Islet of Langerhans (tissue), 1 donor: ENCODE measurements around the gene CYLD.

Source experiments
- FAIRE-seq: peaks from one replicate; lab custom pipeline; 2011; peaks lifted over from hg19 to GRCh38; lab: Jason Lieb, UNC

CYLD gene

DNA sequence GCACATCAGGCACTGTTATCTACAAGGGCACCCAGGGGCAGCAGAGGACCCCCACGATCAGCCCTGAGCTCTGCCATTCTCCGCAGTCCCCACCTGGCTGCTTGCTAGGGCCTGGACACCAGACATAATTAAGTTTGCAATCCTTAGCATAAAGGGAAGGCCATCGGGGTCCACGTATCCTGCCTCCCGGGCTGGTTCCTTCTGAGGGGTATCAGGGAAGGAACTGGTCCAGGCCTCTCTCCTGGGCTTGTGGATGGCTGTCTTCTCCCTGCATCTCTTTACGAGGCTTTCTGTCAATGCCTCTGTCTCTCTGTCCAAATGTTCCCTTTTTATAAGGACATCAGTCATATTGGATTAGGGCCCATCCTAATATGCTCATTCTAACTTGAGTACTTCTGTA, 77.8 kb downstream of the CYLD start:
- no peak for FAIRE-seq

DNA sequence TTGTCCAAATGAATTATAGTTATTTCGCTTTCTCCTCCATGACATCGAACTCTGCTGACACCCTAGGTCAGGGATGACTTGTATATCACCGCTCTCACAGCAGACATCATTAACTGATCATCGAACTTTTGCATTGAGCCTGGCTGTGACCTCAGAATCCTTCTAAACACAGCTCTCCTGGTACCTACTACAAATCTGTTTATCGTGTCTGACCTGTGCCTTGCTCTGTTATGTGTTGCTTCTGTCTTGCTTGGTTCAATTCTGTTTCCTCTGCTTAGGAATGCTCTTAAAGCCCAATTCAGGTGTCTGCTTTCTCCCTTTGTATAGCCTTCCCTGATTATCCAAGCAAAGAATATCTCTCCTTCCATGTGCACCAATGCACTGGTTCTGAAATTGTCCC, 78.3 kb downstream of the CYLD start:
- FAIRE-seq, result no peak

DNA sequence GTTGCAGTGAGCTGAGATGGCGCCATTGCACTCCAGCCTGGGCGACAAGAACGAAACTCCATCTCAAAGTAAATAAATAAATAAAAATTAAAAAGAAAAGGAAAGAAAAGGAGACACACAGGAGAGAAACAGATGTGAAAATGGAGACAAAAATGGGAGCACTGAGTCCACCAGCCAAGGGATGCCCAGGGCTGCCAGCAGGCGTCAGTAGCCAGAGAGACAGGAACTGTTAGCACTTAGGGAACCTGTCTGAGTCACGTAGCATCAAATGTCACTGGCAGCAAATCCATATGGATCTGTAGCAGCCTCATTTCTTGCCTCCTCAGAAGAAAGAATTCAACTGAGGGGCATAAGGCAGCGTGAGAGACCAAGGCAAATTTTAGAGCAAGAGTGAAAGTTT, 79.7 kb downstream of the CYLD start:
- FAIRE-seq, result no peak

DNA sequence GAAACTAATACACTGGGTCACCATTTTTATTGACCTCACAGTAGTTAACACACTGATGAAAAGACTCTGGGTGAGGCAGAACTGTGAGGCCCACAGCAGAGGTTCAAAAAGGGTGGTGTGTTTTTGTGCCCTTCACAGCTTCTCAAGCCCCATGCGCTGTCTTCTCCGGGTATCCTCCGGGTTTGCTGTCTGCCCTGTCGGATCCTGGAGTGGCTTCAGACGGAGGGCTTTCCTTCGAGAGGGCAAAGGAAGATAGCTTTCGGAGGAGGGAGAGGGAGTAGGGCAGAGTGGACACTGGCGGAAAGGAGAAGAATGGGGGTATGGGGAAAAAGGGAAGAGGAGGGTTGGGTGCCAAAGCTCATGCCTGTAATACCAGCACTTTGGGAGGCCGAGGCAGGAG, 80.8 kb downstream of the CYLD start:
- no peak for FAIRE-seq

DNA sequence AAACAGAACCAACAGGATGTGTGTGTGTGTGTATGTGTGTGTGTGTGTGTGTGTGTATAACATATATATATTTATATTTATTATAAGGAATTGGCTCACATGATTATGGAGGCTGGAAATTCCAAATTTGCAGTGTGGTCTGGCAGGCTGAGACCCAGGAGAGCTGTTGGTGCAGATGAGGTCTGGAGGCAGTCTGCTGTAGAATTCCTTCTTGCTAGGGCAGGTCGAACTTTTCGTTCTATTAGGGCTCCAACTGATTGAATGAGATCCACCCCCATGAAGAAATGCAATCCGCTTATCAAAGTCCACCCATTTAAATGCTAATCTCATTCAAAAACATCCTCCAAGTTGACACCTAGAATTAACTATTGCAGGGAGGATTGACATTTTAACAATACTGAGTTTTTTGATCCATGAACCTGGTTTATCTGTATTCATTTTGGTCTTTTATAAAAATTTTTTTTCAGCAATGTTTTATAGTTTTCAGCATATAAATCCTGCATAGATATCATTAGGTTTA, 85.0 kb downstream of the CYLD start:
- no peak for FAIRE-seq

DNA sequence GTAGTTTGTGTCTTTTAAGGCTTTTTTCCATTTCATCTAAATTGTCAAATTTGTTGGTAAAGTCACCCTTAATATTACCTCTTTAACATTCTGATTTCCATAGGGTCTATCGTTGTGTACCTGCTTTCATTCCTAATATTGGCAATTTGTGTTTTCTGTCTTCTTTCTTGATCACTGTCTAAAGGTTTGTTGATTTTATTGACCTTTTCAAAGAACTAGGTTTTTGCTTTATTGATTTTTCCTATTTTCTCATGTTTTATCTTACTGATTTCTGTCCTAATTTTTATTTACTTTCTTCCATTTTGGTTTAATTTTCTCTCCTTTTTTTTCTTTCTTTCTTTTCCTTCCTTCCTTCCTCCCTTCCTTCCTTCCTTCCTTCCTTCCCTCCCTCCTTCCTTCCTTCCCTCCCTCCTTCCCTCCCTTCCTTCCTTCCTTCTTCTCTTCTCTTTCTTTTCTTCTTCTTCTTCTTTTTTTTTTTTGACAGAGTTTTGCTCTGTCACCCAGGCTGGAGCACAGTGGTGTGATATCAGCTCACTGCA, 86.3 kb downstream of the CYLD start:
- FAIRE-seq, result no peak

DNA sequence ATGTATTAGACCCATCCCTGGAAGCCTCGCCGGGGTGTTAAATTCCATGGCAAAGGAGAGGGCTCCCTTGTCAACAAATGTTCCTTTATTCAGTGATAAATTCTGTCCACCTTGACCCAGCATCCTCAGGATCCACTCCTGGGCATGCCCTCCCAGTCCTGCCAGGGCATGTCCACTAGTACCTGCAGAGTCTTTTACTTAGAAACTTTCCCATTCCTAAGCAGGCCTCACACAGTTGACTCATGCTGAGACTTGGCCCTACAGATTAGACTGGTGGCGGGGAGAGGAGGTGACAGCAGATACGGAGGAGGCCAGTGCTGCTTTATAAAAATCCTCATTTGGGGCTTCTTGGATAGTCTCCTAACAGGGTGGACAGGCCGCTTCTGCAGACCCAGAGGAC, 88.8 kb downstream of the CYLD start:
- no peak for FAIRE-seq

DNA sequence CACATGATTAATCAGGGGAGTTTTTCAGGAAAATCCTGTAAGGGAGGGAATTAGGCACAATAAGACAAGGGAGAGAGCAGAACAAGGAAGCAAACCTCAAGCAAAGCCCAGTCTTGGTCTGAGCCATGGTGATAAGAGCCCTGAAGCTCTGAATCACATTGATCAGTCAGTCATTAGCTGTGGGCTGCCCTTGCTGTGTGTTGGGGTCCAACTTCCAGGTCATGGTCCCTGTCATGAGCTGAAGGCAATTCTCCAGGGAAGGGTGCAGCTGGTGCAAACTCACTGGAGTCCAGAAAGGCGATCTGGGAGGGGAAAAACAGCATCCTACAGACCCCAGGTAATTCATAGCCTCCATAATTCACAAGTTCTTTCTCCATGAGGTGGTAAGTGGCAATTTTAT, 89.9 kb downstream of the CYLD start:
- no peak for FAIRE-seq

DNA sequence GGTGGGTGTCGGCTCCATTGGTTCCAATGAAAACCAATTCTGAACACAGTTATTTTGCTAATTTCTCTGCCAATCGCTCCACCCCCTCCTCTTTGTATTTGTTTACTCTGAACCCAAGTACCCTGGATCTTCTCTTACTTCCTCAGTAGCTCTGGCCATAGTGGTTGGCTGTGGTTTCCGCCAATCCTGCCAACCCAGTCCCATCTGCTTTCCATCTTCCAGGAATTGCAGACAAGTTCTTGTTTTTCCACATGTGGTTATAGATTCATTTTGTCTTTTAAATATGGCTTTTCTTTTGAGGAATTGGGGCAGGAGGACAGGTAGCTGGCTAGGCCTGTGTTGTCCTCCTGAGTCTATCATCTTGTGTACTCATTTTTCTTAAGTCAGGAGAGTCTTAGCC, 92.0 kb downstream of the CYLD start:
- no peak for FAIRE-seq

DNA sequence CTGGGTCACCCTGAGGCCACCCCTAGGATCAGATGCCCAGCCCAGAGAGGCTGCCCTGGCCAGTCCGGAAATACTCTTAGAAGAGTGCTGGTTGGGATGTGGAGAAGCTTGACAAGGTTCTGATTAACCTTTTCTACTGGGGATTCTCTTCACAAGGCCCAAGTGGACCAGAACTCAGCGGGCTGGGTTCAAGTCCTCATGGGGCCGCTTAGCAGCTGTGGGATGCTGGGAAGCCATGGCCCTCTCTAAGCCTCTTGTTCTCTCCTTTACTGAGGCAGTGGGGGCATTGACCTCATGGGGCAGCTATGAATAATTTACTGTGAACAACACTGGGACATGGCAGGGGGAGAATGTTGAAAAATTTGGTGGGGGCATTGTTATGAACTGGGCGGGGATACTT, 92.8 kb downstream of the CYLD start:
- FAIRE-seq, result no peak

DNA sequence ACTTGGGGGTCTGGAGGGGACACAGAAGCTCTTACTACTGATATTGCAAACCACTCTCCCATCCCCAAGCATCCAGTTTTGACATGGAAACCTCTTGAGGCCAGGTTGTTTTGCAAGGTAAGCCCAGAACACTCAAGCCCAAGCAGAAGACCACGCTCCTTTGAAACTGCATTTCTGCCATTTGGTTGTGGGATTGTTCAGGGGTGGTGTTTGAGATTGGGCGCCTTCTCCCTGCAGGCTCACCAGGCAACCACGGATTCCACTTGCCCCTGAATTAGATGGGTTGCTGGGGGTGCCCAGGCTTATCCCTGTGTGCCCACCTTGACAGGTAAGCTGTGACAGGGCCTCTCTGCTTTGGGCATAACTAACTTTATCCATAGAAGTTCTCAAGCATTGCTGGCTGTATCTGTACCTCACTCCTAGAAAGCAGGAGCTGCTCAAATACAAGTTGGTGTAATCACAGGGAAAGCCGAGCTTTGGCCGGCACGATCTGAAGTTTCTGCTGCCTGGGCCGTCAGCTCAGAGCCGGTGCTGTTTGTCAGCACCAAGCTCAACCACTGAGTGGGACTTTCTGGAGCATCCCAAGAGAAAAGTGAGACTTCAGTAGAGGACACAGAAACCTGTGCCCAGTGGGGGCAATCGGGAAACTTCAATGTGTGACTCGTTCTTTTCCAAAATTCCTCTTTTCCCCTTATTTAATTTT, 93.6 kb downstream of the CYLD start:
- FAIRE-seq, result no peak

DNA sequence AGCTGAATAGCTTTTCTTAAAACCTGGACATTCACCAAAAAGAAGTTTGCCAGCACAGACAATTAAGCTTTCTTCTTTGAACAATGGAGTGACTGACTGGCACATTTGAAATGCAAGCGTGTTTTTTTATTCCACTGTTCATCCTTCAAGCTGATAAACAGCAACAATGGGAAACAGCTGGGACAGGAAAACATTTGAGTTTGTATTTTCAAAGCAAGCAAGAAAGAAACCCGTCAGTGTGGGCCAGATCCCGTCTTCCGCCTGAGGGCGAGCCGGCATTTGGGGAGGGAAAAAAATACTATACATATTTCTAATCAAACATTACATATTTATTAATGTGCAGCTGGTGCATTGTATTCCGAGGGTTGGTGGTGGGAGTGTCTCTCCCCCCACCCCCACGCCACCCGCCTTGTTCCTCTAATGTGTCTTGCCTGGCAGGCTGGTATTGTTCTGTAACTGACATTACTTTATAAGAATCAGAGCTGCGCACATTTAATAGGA, 94.3 kb downstream of the CYLD start:
- no peak for FAIRE-seq

DNA sequence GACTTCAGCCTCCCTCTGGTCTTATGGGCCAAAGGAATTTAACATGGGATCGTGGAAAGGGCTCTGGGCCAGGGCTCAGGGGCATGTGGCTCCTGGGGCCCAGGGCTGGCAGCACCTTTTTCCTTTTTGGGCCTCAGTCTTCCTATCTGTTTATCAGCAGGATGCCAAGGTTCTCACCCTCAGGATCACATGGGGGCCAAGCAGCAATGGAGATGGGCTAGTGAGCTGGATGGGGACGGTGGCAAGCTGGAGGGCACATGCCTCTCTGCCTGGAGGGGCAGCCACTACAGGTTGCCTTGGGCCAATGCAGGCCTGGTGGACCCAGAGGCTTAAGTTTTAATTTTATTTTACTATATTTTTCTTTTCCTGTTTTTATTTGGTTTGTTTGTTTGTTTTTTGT, 95.4 kb downstream of the CYLD start:
- FAIRE-seq, result no peak

DNA sequence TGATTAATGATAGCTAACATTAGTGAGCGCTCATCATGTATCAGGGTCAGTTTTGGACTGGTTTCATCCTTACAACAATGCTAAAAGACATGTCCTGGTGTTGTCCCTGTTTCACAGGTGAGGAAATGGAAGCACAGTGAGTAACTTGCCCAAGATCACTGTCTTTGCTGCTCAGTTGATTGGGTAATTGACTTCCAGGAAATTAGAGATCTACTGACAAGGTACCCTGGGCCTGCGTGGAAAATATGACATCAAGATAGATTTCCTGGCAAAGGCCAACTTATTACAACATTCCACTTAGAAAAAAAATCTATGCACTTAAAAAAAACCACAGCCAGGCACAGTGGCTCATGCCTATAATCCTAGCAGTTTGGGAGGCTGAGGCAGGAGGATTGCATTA, 96.3 kb downstream of the CYLD start:
- no peak for FAIRE-seq

DNA sequence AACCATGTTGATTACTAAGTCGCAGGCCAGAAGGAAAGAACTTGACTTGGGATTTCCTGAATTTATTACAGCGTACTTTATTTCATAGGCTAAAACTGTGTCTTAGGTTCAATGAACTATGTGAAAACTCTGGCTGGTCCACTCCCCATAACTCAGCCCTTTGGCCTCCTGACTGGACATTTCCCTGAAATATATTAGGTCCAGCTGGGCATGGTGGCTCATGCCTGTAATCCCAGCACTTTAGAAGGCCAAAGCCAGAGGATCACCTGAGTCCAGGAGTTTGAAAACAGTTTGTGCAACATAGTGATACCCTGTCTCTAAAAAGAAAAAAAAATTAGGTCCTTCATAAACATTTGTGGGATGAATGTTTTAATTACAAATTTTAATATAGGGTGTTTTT, 97.0 kb downstream of the CYLD start:
- FAIRE-seq, result no peak

DNA sequence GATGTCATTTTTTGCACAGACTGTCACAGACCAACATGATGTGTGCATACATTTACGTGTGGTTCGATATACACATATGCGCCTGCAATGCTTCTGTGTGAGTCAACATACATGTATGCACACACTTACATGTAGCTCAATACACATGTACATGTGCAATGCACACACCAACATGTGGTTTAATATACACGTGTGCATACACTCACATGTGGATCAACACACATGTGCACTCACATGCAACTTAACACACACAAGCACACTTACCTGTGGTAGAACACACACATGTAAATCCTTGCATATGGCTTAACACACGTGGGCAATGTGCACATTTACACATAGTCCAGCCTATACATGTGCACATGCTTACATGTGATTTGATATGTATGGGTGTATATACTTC, 97.5 kb downstream of the CYLD start:
- no peak for FAIRE-seq

DNA sequence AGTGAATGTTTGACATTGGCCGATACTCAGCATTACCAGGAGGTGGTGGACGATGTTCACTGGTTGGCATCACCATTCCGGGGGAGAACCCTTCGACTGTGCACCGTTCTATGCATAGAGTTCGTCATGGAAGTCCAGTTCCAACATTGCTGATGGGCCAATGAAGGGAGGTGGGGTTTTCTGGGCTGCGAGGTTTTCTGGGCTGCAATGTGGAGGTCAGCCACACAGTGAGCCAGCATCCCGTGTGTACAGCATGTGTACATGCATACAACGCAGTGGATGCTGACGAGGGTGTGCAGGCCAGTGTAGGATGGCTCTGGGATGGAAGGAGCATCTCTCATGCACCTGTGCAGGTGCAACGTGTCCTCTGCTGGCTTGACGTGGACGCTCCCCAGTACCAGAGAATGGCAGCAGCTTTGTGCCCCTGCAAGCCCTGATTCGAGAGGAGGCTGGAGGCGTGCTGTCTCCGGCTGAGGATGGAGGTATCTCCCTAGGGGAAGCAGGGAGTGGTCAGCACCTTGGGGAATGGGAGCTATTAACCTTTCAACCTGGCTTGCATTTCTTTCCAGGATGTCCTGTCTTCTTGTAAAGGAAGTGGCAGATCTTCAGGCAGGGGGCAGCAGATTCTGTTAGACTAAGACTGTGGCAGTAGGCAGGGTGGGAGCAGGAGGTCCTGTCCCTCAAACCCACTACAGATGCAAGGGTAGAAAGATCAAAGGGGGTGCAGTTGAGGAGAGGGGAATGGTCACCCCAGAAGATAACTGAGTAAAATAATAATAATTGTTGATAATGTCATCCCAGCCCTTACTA, 98.2 kb downstream of the CYLD start:
- no peak for FAIRE-seq

DNA sequence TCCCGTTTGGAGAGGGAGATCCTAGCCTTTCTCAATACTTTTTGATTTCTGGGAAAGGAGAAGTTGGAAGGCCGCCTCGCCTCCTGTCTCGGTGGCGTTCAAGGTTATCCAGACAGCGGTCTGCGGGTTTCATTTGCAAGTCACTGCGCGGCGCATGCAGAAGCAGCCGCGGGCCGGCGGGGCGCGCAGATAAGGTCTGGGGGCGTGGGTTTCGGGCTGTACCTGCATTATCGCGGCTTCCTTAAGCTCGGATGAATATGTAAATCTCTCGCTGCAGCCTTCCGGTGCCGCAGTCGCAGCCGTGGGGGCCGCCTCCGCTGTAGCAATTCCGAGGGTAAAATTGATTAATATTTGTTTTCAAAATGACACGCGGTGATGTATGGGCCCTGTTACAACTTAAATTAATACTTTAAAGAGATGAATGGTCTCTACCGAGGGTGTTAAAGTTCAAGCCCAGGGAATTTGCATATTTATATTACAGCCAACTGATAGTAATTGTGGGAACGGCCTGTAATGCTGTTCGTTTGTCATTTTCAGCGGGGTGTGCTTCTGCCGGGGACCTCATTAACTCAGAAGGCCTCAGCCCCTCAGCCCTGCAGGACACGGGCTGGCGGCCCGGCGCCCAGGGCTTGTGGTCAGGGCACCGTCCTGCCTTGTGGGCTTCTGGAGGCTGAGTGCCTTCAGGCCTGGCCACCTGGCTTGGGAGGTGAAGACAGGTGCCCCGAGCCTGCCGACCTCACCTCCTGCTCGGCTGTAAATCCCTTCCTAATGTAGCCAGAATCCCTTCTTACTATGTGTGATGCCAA, 99.4 kb downstream of the CYLD start:
- FAIRE-seq, result no peak

DNA sequence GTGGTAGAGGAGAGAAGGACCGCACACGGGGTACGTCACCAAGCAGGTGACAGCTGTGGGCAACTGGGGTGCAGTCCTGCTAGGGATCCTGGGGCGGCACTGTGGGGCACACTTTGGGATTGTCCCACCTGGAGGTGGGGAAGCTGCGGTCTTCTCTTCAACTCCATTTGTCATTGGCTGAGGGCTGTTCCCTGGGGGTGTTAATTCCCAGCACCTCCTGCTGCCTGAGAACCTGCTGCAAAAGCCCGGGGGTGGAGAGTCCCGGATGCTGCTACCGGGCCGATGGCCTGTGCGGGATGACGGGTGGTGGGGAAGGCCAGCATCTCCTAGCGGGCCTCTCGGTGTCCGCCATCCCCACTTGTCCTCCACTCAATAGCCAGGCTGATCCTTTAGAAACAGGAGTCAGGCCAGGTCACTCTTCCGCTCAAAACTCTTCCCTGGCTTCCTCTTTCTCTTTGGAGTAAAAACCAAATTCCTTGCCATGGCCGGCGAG, 100.2 kb downstream of the CYLD start:
- FAIRE-seq, result no peak

DNA sequence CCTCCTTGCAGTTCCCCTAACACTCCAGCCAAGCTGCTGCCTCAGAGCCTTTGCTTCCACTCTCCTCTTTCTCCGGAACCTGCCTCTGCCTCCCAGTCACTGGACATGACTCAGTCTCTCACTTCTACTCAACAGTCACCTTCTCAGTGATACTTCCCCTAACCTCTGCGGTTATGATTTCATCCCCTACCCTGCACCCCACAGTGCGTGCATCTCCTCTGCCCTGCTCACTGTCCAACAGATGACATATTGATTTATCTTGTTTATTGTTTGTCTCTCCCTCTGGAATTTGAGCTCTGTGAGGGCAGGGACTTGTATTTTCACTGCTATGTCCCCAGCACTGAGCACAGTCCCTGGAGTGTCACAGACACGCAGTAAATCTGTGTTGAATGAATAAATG, 100.7 kb downstream of the CYLD start:
- FAIRE-seq, result no peak

DNA sequence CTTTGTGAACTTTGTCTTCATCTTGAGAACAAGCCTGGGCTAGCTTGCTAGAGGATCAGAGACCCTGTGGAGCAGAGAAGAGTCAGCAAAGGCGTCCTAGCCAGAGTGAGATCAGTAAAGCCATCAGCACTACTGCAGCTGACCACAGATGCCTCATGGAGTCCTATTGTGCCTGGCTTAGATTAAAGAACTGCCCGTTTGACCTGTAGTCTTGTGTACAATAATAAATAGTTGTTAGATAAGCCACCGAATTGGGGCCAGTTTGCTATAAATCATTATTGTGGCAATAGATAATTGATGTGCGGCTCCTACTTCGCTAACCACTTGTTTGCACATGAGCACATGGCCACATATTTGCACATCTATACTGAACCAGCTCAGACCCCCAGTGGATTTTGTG, 103.0 kb downstream of the CYLD start:
- no peak for FAIRE-seq

DNA sequence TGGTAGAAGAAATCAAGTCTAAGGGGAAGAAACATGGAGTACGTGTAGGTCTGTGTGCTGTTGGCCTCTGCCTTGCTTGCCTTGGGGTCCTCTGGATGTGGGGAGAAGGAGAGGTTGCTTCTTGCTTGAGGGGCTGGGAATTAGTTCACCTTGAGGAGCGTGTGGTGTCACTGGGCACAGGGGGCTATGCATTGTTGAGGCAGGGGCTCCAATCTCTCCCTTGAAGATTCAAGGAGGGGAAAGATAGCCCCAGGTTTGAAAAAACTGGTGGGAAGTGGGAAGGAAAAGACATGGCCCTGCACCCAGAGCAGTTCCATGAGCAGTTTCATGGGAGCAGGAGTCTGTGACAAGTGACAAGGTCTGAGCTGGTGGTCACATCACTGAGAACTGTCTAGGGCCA, 103.4 kb downstream of the CYLD start:
- FAIRE-seq, result no peak
